ENCODE data around the gene PTGIS.

PTGIS gene

GRCh38 chr20:49579874-49580812 is 12.2 kb upstream of the PTGIS start:
- Histone ChIP-seq H3K36me3 (replicated peaks) (no peaks in the 10 kb centered on the region), H3K4me1 (no peaks in the 10 kb centered on the region), H3K4me3 (no peak overlapping the region), H3K9me3 (no peaks in the 10 kb centered on the region), H3K27me3 (ENCODE audit: low read depth) (no peaks in the 10 kb centered on the region)
- no peak for DNase-seq (ENCODE audit: low spot score in 2 of 2)
- in situ Hi-C loops (cut with MboI; ENCODE audit: low sequenced_read_pairs), result no loop called here

DNA sequence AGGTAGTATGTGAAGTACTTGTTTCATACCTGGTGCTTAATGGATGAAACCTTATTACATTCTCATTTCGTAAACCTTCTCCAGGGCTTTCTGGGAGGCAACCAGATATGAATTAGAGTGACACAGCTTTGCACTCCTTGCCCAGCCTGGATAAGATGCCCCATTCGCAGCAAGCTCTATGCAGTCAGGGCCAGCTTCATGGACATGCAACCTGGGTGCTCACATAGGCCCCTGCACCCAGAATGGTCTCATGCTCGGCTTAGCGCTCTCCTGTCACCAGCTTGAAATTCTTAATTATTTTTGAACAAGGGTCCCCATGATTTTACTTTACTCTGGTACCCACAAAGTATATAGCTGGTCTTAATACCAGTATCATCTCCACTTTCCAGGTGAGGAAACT is 11.3 kb upstream of the PTGIS start:
- no peaks in the 10 kb centered on the region for H3K4me1 ChIP-seq
- no peaks in the 10 kb centered on the region for H3K9me3 ChIP-seq
- no peaks in the 10 kb centered on the region for H3K36me3 ChIP-seq (replicated peaks)
- no peaks in the 10 kb centered on the region for H3K27me3 ChIP-seq (ENCODE audit: low read depth)
- H3K4me3 ChIP-seq, result no peak overlapping the region
- no peak for DNase-seq (ENCODE audit: low spot score in 2 of 2)
- in situ Hi-C loops (cut with MboI; ENCODE audit: low sequenced_read_pairs), result no loop called here

- no peaks in the 10 kb centered on the region for H3K9me3 ChIP-seq
- in situ Hi-C loops (cut with MboI; ENCODE audit: low sequenced_read_pairs), result no loop called here
- DNase-seq (ENCODE audit: low spot score in 2 of 2), result no peak
- no peaks in the 10 kb centered on the region for H3K27me3 ChIP-seq (ENCODE audit: low read depth)
- no peaks in the 10 kb centered on the region for H3K36me3 ChIP-seq (replicated peaks)
- H3K4me1 ChIP-seq, result no peaks in the 10 kb centered on the region
- no peak overlapping the region for H3K4me3 ChIP-seq
Observed at GRCh38 chr20:49578436-49578835, 10.5 kb upstream of the PTGIS start.

GRCh38 chr20:49575551-49576060 is 7.7 kb upstream of the PTGIS start:
- in situ Hi-C loops (cut with MboI; ENCODE audit: low sequenced_read_pairs), result no loop called here
- Histone ChIP-seq H3K4me1 (no peaks in the 10 kb centered on the region), H3K4me3 (no peak overlapping the region), H3K27me3 (ENCODE audit: low read depth) (no peaks in the 10 kb centered on the region), H3K9me3 (no peaks in the 10 kb centered on the region), H3K36me3 (replicated peaks) (no peaks in the 10 kb centered on the region)
- no peak for DNase-seq (ENCODE audit: low spot score in 2 of 2)

GRCh38 chr20:49573900-49574416 is 6.0 kb upstream of the PTGIS start:
- no peaks in the 10 kb centered on the region for H3K4me1 ChIP-seq
- in situ Hi-C loops (cut with MboI; ENCODE audit: low sequenced_read_pairs), result no loop called here

DNA sequence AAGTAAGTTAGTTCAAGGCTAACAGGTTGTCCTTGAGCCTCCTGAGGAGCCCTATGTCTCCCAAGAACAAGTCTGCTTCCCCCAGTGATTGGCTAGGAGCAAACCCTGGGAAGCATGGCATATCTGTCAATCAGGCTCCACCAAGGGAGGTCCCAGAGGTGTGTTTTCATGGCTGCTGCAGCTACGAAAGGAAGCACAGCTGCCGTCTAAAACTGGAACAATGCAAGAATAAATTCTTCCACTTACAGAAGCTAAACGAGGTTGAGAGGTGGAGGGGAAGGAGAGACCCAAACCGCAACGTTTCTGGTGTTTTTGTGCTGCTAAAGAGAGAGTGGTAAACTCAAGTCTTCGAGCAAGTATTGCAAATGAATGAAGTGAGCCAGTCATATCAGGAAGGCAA is 4.9 kb upstream of the PTGIS start:
- Histone ChIP-seq H3K9me3 (no peaks in the 10 kb centered on the region), H3K4me1 (no peaks in the 10 kb centered on the region), H3K4me3 (no peak overlapping the region), H3K36me3 (replicated peaks) (no peaks in the 10 kb centered on the region), H3K27me3 (ENCODE audit: low read depth) (0 out of 2 replicates have a peak, but pooled peaks cover 2% of the 10 kb centered on the region)
- in situ Hi-C loops (cut with MboI; ENCODE audit: low sequenced_read_pairs), result no loop called here
- DNase-seq (ENCODE audit: low spot score in 2 of 2), result no peak

More at GRCh38 chr20:49573900-49574416, 6.0 kb upstream of the PTGIS start:
- H3K9me3 ChIP-seq, result no peaks in the 10 kb centered on the region
- no peak overlapping the region for H3K4me3 ChIP-seq
- H3K27me3 ChIP-seq (ENCODE audit: low read depth), result 0 out of 2 replicates have a peak, but pooled peaks cover 2% of the 10 kb centered on the region
- no peak for DNase-seq (ENCODE audit: low spot score in 2 of 2)
- H3K36me3 ChIP-seq (replicated peaks), result no peaks in the 10 kb centered on the region

GRCh38 chr20:49571553-49571835 is 3.6 kb upstream of the PTGIS start:
- Histone ChIP-seq H3K9me3 (no peaks in the 10 kb centered on the region), H3K4me1 (no peaks in the 10 kb centered on the region), H3K4me3 (no peak overlapping the region), H3K36me3 (replicated peaks) (no peaks in the 10 kb centered on the region), H3K27me3 (ENCODE audit: low read depth) (peaks cover 2% of the 10 kb centered on the region; the same call in 1 of the 2 replicates)
- DNase-seq (ENCODE audit: low spot score in 2 of 2), result no peak
- in situ Hi-C loops (cut with MboI; ENCODE audit: low sequenced_read_pairs), result no loop called here

DNA sequence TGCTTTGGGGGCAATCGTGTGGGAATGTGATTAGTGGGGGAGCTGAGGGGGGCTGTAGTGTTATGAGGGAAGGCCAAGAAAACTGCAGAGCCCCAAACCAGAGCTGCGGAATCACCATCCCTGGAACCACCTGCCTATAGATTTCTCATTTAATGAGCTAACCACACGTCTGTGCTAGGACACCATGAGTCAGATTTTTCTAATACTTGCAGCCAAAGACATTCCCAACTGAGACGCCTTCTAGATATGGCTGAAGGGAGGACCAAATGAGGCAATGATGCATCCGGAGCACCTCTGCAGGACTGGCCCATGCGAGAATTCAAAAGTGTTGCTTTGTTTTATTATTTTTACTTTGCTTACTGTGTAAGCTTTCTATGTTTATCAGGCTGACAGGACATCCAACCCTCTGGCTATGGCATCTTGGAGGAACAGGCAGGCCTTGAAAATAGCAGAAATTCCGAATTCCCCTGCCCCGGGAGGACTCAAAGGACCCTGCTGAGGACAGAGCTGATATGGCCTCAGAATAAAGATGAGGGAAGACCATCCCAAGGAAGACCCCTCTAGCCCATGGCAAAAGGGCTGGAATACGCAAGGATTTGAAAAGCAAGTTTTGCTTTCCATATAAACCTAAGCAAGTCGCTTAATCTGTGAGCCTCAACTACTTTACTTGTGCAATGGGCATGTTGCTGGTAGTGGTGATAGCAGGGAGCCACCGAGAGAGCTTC is 3.1 kb upstream of the PTGIS start:
- Histone ChIP-seq H3K27me3 (ENCODE audit: low read depth) (peaks cover 2% of the 10 kb centered on the region; the same call in 1 of the 2 replicates), H3K36me3 (replicated peaks) (no peaks in the 10 kb centered on the region), H3K4me1 (no peaks in the 10 kb centered on the region), H3K4me3 (no peak overlapping the region), H3K9me3 (no peaks in the 10 kb centered on the region)
- in situ Hi-C loops (cut with MboI; ENCODE audit: low sequenced_read_pairs), result no loop called here
- DNase-seq (ENCODE audit: low spot score in 2 of 2), result no peak

GRCh38 chr20:49570161-49570827 is 2.4 kb upstream of the PTGIS start:
- in situ Hi-C loops (cut with MboI; ENCODE audit: low sequenced_read_pairs), result no loop called here
- no peak overlapping the region for H3K4me3 ChIP-seq
- H3K36me3 ChIP-seq (replicated peaks), result no peaks in the 10 kb centered on the region
- H3K9me3 ChIP-seq, result no peaks in the 10 kb centered on the region
- peaks cover 2% of the 10 kb centered on the region; the same call in 1 of the 2 replicates for H3K27me3 ChIP-seq (ENCODE audit: low read depth)
- H3K4me1 ChIP-seq, result no peaks in the 10 kb centered on the region
- DNase-seq (ENCODE audit: low spot score in 2 of 2), result no peak

DNA sequence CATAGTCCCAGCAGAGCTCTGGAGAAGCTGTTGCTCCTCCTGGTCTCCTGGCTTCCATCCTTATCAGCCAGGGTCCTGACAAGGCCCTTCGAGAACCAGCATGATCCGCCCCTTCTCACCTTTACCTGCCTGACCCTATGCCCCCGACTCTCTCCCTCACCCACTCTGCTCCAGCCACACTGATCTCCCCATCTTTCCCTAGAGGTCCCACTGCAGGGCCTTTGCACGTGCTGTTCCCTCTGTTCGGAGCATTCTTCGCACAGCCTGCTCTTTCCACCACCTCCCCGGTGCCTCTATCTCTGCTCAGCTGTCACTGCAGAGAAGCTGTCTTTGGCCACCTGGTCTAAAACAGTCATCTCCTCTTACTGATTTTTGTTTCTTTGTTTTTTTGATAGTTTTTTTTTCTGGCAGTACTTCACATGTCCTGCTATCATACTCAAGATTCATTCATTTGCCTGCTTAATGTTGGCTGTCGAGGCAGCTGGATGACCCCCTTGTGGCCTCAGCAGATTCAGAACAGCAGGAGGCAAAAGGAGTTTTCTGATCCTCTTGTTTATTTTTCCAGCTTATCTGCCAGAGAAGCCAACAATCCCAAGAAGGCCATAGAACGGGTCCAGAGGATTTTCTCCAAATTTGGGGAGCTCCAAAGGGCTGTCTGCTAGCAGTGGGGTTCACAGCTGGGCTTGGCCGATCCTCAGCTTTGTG is 1.6 kb upstream of the PTGIS start:
- in situ Hi-C loops (cut with MboI; ENCODE audit: low sequenced_read_pairs), result no loop called here
- Histone ChIP-seq H3K36me3 (replicated peaks) (no peaks in the 10 kb centered on the region), H3K4me3 (no peak overlapping the region), H3K4me1 (no peaks in the 10 kb centered on the region), H3K9me3 (no peaks in the 10 kb centered on the region), H3K27me3 (ENCODE audit: low read depth) (peaks cover 2% of the 10 kb centered on the region; the same call in 1 of the 2 replicates)
- DNase-seq (ENCODE audit: low spot score in 2 of 2), result no peak

GRCh38 chr20:49568278-49569151 is 578 bp upstream of the PTGIS start:
- peaks cover 2% of the 10 kb centered on the region; the same call in 1 of the 2 replicates for H3K27me3 ChIP-seq (ENCODE audit: low read depth)
- DNase-seq (ENCODE audit: low spot score in 2 of 2), result no peak
- H3K9me3 ChIP-seq, result no peaks in the 10 kb centered on the region
- no peaks in the 10 kb centered on the region for H3K36me3 ChIP-seq (replicated peaks)
- no peaks in the 10 kb centered on the region for H3K4me1 ChIP-seq
- H3K4me3 ChIP-seq, result no peak overlapping the region
- in situ Hi-C loops (cut with MboI; ENCODE audit: low sequenced_read_pairs), result no loop called here

Measured in HAP-1 (cell line).